Measurements from ENCODE around the gene DPYSL5. TPM values are rescaled to one million over a fixed set of nuclear protein-coding genes. Genes with fewer than 3 reads are reported as not detected.

DPYSL5 gene
- total and polyA plus RNA-seq, 2 donors from 2014 or later = not detected

DNA sequence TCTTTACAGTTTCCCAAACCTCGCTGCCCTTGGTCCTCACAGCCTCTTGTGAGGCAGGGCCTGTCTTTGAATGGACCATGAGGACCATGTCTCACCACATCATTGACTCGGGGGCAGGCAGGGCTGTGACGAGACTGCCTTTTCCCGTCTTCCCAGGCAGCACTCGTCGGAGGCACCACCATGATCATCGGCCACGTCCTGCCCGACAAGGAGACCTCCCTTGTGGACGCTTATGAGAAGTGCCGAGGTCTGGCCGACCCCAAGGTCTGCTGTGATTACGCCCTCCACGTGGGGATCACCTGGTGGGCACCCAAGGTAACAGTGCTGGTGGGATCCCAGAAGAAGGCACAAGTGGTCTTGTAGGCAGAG lies 76.8 kb downstream of the DPYSL5 start:
- Histone ChIP-seq H3K27me3 (ENCODE audit: control insufficient read depth, insufficient read depth, low read length) (no peaks in the 10 kb centered on the region), H3K4me1 (ENCODE audit: control insufficient read depth in 2 of 3, insufficient read depth in 2 of 3, low read depth in 1 of 3, low read length in 3 of 3) (peaks cover 0 to 2% (median 0%) of the 10 kb centered on the region in 3 donors), H3K9me3 (ENCODE audit: control insufficient read depth in 2 of 3, insufficient read depth in 1 of 3, low read length in 3 of 3) (no peaks in the 10 kb centered on the region), H3K36me3 (ENCODE audit: control insufficient read depth in 2 of 3, insufficient read depth in 3 of 3, low read length in 3 of 3) (no peaks in the 10 kb centered on the region), H3K27ac (ENCODE audit: low read depth in 2 of 2, low read length in 2 of 2) (no peak overlapping the region), H3K4me3 (ENCODE audit: low read length in 3 of 3) (no peak overlapping the region), H3K9ac (ENCODE audit: low read length in 3 of 3) (no peak overlapping the region)
- intact Hi-C loops (cut with DNase I) = no loop called here
- DNase-seq (no peak), FAIRE-seq (no peak)
- TF ChIP-seq, protein P1, sequence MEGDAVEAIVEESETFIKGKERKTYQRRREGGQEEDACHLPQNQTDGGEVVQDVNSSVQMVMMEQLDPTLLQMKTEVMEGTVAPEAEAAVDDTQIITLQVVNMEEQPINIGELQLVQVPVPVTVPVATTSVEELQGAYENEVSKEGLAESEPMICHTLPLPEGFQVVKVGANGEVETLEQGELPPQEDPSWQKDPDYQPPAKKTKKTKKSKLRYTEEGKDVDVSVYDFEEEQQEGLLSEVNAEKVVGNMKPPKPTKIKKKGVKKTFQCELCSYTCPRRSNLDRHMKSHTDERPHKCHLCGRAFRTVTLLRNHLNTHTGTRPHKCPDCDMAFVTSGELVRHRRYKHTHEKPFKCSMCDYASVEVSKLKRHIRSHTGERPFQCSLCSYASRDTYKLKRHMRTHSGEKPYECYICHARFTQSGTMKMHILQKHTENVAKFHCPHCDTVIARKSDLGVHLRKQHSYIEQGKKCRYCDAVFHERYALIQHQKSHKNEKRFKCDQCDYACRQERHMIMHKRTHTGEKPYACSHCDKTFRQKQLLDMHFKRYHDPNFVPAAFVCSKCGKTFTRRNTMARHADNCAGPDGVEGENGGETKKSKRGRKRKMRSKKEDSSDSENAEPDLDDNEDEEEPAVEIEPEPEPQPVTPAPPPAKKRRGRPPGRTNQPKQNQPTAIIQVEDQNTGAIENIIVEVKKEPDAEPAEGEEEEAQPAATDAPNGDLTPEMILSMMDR (IDR thresholded peaks at IDR 0.05; ENCODE audit: borderline replicate concordance, extremely low read depth, insufficient read depth) = no peak

DNA sequence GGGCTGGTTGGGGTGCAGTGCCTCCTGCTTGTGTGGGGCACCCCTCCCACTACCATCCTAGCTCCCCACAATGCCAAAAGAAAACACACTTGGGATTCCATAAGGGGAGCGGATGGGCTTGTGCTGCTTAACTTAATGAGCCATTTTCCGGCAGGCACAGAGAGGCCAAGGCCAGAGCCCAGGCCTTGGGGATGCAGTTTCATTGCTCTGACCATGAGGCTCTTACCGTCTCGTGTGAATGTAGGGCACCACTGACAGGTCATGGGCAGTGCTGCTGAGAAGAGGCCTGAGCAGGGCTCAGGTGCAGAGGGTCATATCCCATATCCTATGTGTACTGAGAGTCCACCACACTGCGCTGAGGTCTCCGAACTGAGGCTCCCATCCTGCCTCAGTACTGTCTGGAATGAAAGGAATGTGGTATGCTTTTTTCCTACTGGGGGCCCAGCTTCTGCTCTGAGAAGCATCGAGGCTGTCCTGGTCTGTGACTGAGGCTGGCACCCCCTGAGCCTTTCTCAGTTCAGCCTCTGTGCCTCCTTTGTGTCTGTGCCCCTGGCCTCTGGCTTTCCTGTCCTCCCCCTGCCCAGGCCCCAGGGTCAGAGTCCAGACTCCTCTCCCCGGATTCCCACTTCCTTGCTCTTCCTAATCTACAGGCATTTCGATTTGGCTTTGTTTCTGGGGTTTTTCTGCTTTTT lies 77.3 kb downstream of the DPYSL5 start:
- H3K9ac ChIP-seq (ENCODE audit: low read length in 3 of 3) = no peak overlapping the region
- TF ChIP-seq, protein P1 (IDR thresholded peaks at IDR 0.05; ENCODE audit: borderline replicate concordance, extremely low read depth, insufficient read depth) = no peak
- H3K27ac ChIP-seq (ENCODE audit: low read depth in 2 of 2, low read length in 2 of 2) = no peak overlapping the region
- no peaks in the 10 kb centered on the region for H3K9me3 ChIP-seq (ENCODE audit: control insufficient read depth in 2 of 3, insufficient read depth in 1 of 3, low read length in 3 of 3)
- FAIRE-seq (no peak), DNase-seq (peak in 3 of 5 donors; percentile 26 to 63 (median 28))
- no peak overlapping the region for H3K4me3 ChIP-seq (ENCODE audit: low read length in 3 of 3)
- H3K36me3 ChIP-seq (ENCODE audit: control insufficient read depth in 2 of 3, insufficient read depth in 3 of 3, low read length in 3 of 3) = no peaks in the 10 kb centered on the region
- intact Hi-C loops (cut with DNase I) = no loop called here
- H3K27me3 ChIP-seq (ENCODE audit: control insufficient read depth, insufficient read depth, low read length) = no peaks in the 10 kb centered on the region
- H3K4me1 ChIP-seq (ENCODE audit: control insufficient read depth in 2 of 3, insufficient read depth in 2 of 3, low read depth in 1 of 3, low read length in 3 of 3) = peaks cover 0 to 2% (median 0%) of the 10 kb centered on the region in 3 donors

DNA sequence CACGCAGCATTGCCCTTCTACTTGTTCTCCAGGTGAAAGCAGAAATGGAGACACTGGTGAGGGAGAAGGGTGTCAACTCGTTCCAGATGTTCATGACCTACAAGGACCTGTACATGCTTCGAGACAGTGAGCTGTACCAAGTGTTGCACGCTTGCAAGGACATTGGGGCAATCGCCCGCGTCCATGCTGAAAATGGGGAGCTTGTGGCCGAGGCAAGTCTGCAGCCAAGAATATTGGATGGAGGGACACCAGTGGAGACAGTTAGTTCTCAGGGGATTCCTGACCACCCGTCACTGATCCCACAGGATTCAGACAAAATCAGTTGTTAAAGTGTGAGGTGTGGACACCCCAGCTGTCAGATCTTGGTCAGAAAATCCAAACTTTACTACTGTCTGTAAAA lies 79.3 kb downstream of the DPYSL5 start:
- no peak overlapping the region for H3K4me3 ChIP-seq (ENCODE audit: low read length in 3 of 3)
- no peaks in the 10 kb centered on the region for H3K36me3 ChIP-seq (ENCODE audit: control insufficient read depth in 2 of 3, insufficient read depth in 3 of 3, low read length in 3 of 3)
- no peak overlapping the region for H3K27ac ChIP-seq (ENCODE audit: low read depth in 2 of 2, low read length in 2 of 2)
- intact Hi-C loops (cut with DNase I) = no loop called here
- H3K9ac ChIP-seq (ENCODE audit: low read length in 3 of 3) = no peak overlapping the region
- TF ChIP-seq, protein P1 (IDR thresholded peaks at IDR 0.05; ENCODE audit: borderline replicate concordance, extremely low read depth, insufficient read depth) = no peak
- peaks cover 0 to 2% (median 0%) of the 10 kb centered on the region in 3 donors for H3K4me1 ChIP-seq (ENCODE audit: control insufficient read depth in 2 of 3, insufficient read depth in 2 of 3, low read depth in 1 of 3, low read length in 3 of 3)
- FAIRE-seq = no peak
- H3K9me3 ChIP-seq (ENCODE audit: control insufficient read depth in 2 of 3, insufficient read depth in 1 of 3, low read length in 3 of 3) = no peaks in the 10 kb centered on the region
- DNase-seq = no peak
- no peaks in the 10 kb centered on the region for H3K27me3 ChIP-seq (ENCODE audit: control insufficient read depth, insufficient read depth, low read length)

Measured in kidney (tissue), 14 donors.